Stimulated activated CD4-positive, alpha-beta T cell treated with anti-CD3 and anti-CD28 coated beads, Interleukin-15, amount 100 ng/mL, for 48 hours (primary cell): Measurements from ENCODE around the gene SLC28A1.

Experiments used
- DNase-seq, 2 donors: peaks; one replicate each; pipeline ENCODE4 v3.0.0-alpha.2; 2020; ENCODE audit warnings: low read depth in 2 of 2

The SLC28A1 gene

GRCh38 chr15:84883916-84884781 lies at the start of gene SLC28A1:
SLC28A1 (plus strand) TSS chr15:84884662; CDS start chr15:84887761, 3,099 bp downstream.
- no peak for DNase-seq

GRCh38 chr15:84834969-84835368 lies 49.5 kb upstream of the SLC28A1 start:
- DNase-seq: no peak

- DNase-seq: no peak
Measured at GRCh38 chr15:84835661-84836337, 48.7 kb upstream of the SLC28A1 start.

- DNase-seq: no peak
Measured at GRCh38 chr15:84836844-84837243, 47.6 kb upstream of the SLC28A1 start.

GRCh38 chr15:84839714-84840113 lies 44.7 kb upstream of the SLC28A1 start:
- no peak for DNase-seq

- DNase-seq: no peak
Measured at GRCh38 chr15:84840255-84840654, 44.2 kb upstream of the SLC28A1 start.

- no peak for DNase-seq
Measured at GRCh38 chr15:84840741-84841429, 43.6 kb upstream of the SLC28A1 start.

GRCh38 chr15:84842781-84843180 lies 41.7 kb upstream of the SLC28A1 start:
- no peak for DNase-seq

GRCh38 chr15:84844964-84845363 lies 39.5 kb upstream of the SLC28A1 start:
- DNase-seq: no peak

- peak; percentile 28 to 42 for DNase-seq
Measured at GRCh38 chr15:84845631-84846030, 38.8 kb upstream of the SLC28A1 start.

GRCh38 chr15:84846269-84846668 lies 38.2 kb upstream of the SLC28A1 start:
- no peak for DNase-seq

- DNase-seq: no peak
Measured at GRCh38 chr15:84847382-84847781, 37.1 kb upstream of the SLC28A1 start.

GRCh38 chr15:84852212-84852611 lies 32.2 kb upstream of the SLC28A1 start:
- DNase-seq: no peak

- no peak for DNase-seq
Measured at GRCh38 chr15:84855136-84855535, 29.3 kb upstream of the SLC28A1 start.

GRCh38 chr15:84855765-84856164 lies 28.7 kb upstream of the SLC28A1 start:
- no peak for DNase-seq

- DNase-seq: no peak
Measured at GRCh38 chr15:84856731-84857417, 27.6 kb upstream of the SLC28A1 start.

- no peak for DNase-seq
Measured at GRCh38 chr15:84857418-84858004, 27.0 kb upstream of the SLC28A1 start.

- DNase-seq: no peak
Measured at GRCh38 chr15:84858231-84858630, 26.2 kb upstream of the SLC28A1 start.

- DNase-seq: no peak
Measured at GRCh38 chr15:84859144-84859543, 25.3 kb upstream of the SLC28A1 start.

GRCh38 chr15:84859651-84860050 lies 24.8 kb upstream of the SLC28A1 start:
- DNase-seq: no peak

- no peak for DNase-seq
Measured at GRCh38 chr15:84861781-84862180, 22.7 kb upstream of the SLC28A1 start.
